Measurements from ENCODE around the gene SOHLH1. TPM values are rescaled to one million over a fixed set of nuclear protein-coding genes. Genes with fewer than 3 reads are reported as not detected.

SOHLH1 gene
- polyA plus RNA-seq, 2 of the 4 experiments (the other 2 are of a cell fraction), result not detected

DNA sequence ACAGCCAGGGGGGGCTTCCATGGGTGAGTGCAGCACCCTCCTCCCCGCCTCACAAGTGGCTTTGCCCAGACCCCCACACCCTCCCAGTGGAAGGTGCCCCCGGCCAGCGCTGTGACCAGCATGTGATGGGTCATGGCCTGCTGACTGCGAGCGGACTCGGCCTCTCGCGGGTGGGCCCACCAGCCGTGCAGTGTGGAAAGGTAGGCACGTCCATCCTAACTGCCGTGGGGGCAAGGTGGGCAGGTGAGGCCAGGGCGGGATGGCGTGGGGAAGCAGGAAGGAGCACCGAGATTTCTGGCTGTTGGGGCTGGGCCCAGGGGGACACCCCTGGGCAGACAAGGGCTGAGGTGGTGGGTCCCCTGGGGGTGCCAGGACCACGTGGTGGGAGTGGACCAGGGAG lies 12.1 kb downstream of the SOHLH1 start:
- ChIA-PET CTCF (no interaction called here), POLR2A (no interaction called here)
- H3K4me1 ChIP-seq, result no peaks in the 10 kb centered on the region
- no peak overlapping the region for H3K27ac ChIP-seq
- ATAC-seq (no peak), DNase-seq (ENCODE audit: low read depth in 1 of 2, low spot score in 1 of 2) (no peak), FAIRE-seq (no peak)
- WGBS (ENCODE audit: missing lambda C conversion rate), result 78% methylated on average over 15 of the region's 15 CpGs
- no peaks in the 10 kb centered on the region for H3K9me3 ChIP-seq
- H3K4me3 ChIP-seq, result no peak overlapping the region
- no peak overlapping the region for H3K4me2 ChIP-seq
- TF ChIP-seq NFE2L2 (conservative IDR thresholded peaks at IDR 0.05; ENCODE audit: low read length), result no peak

DNA sequence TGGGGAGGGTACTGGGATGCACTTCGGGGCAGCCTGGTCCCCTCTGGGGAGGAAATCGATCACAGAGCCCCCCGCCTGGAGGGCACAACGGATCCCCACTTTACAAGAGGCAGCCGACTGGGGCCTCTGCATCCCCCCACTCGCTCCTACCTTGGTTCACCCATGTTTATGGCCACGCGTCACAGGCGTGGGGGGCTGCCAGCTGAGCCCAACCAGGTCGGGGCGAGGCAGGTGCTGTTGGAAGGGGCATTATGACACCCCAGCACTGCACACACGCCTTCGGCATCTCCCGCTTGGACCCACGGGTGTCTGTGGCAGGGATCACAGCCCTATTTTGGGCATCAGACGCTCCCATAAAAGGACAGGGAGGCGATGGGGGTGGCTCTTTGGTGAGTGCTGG lies 14.6 kb downstream of the SOHLH1 start:
- FAIRE-seq (no peak), DNase-seq (ENCODE audit: low read depth in 1 of 2, low spot score in 1 of 2) (no peak), ATAC-seq (no peak)
- 8% methylated on average over 6 of the region's 17 CpGs for WGBS (ENCODE audit: missing lambda C conversion rate)
- Histone ChIP-seq H3K4me1 (0 out of 3 replicates have a peak, but pooled peaks cover 5% of the 10 kb centered on the region), H3K9me3 (no peaks in the 10 kb centered on the region), H3K4me3 (no peak overlapping the region), H3K4me2 (no peak overlapping the region), H3K27ac (no peak overlapping the region)
- CTCF ChIA-PET, result no interaction called here
- TF ChIP-seq, protein P1, sequence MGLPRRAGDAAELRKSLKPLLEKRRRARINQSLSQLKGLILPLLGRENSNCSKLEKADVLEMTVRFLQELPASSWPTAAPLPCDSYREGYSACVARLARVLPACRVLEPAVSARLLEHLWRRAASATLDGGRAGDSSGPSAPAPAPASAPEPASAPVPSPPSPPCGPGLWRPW (IDR thresholded peaks at IDR 0.05), result no peak
- TF ChIP-seq, protein P2, sequence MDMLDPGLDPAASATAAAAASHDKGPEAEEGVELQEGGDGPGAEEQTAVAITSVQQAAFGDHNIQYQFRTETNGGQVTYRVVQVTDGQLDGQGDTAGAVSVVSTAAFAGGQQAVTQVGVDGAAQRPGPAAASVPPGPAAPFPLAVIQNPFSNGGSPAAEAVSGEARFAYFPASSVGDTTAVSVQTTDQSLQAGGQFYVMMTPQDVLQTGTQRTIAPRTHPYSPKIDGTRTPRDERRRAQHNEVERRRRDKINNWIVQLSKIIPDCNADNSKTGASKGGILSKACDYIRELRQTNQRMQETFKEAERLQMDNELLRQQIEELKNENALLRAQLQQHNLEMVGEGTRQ (IDR thresholded peaks at IDR 0.05), result no peak
- TF ChIP-seq JUN (IDR thresholded peaks at IDR 0.05) (no peak), RCOR1 (IDR thresholded peaks at IDR 0.05; ENCODE audit: low read depth, low read length) (no peak), HOXB5 (CRISPR knock-in tag; IDR thresholded peaks at IDR 0.05) (no peak), EHMT2 (IDR thresholded peaks at IDR 0.05; ENCODE audit: low read depth) (no peak), RARB (CRISPR knock-in tag; IDR thresholded peaks at IDR 0.05) (no peak), RNF2 (IDR thresholded peaks at IDR 0.05; ENCODE audit: borderline replicate concordance, low read depth) (no peak), ZFP36 (IDR thresholded peaks at IDR 0.05; ENCODE audit: borderline replicate concordance, partially characterized antibody) (no peak), JUNB (IDR thresholded peaks at IDR 0.05) (no peak), KDM5A (IDR thresholded peaks at IDR 0.05) (no peak), SMC3 (IDR thresholded peaks at IDR 0.05) (no peak)
- TF ChIP-seq, protein P3, sequence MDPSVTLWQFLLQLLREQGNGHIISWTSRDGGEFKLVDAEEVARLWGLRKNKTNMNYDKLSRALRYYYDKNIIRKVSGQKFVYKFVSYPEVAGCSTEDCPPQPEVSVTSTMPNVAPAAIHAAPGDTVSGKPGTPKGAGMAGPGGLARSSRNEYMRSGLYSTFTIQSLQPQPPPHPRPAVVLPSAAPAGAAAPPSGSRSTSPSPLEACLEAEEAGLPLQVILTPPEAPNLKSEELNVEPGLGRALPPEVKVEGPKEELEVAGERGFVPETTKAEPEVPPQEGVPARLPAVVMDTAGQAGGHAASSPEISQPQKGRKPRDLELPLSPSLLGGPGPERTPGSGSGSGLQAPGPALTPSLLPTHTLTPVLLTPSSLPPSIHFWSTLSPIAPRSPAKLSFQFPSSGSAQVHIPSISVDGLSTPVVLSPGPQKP (IDR thresholded peaks at IDR 0.05; ENCODE audit: low read depth, low read length), result no peak
- POLR2A ChIA-PET, result no interaction called here

DNA sequence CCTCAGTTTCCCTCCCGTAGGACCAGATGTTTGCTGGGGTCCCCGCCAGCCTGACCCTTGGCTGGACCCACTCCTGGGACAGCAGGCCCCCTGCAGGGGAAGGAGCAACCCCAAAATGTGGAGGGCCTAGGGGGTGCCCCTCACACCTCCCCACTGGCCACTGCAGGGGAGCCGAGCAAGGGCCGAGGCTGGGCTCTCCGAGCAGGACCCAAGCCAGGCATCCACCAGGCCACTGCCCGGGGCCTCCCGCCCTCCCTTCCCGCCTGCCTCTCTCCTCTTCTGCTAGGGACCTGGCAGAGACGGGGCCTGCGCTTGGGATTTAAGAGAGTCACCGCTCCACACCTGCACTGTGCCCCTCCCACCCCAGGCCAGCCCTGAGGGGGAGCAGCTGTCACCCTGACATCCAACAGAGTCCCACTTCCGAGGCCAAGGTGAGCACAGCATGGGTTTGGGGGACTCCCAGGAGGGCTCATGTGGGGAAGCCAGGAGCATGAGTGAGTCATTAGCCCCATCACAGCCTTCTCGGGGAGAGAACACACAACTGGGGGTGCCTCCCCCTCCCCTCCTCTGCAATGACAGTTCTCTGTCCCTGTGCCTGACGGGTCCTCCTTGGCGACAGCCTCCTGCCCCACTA lies 15.8 kb downstream of the SOHLH1 start:
- FAIRE-seq, result no peak
- DNase-seq (ENCODE audit: low read depth in 1 of 2, low spot score in 1 of 2), result no peak
- CTCF ChIA-PET, result no interaction called here
- no peak overlapping the region for H3K4me2 ChIP-seq
- no peaks in the 10 kb centered on the region for H3K9me3 ChIP-seq
- peak in 1 of 2 experiments; percentile 5; a peak in 1 of 6 replicates for ATAC-seq
- POLR2A ChIA-PET, result no interaction called here
- H3K4me3 ChIP-seq, result no peak overlapping the region
- H3K27ac ChIP-seq, result no peak overlapping the region
- 0 out of 3 replicates have a peak, but pooled peaks cover 5% of the 10 kb centered on the region for H3K4me1 ChIP-seq
- WGBS (ENCODE audit: missing lambda C conversion rate), result 44% methylated on average over 3 of the region's 15 CpGs
- TF ChIP-seq MAZ (IDR thresholded peaks at IDR 0.05; ENCODE audit: borderline replicate concordance, low read depth, low read length), result no peak
- no peak for TF ChIP-seq CBX2 (IDR thresholded peaks at IDR 0.05; ENCODE audit: borderline replicate concordance, low read depth)
- TF ChIP-seq FOSL2 (IDR thresholded peaks at IDR 0.05), result no peak
- no peak for TF ChIP-seq FOSL2 (CRISPR knock-in tag; IDR thresholded peaks at IDR 0.05)
- no peak for TF ChIP-seq RNF2 (IDR thresholded peaks at IDR 0.05; ENCODE audit: borderline replicate concordance, low read depth)
- no peak for TF ChIP-seq FOSB (CRISPR knock-in tag; IDR thresholded peaks at IDR 0.05)
- no peak for TF ChIP-seq BHLHE40 (IDR thresholded peaks at IDR 0.05; ENCODE audit: low read depth, low read length)
- TF ChIP-seq, protein P4, sequence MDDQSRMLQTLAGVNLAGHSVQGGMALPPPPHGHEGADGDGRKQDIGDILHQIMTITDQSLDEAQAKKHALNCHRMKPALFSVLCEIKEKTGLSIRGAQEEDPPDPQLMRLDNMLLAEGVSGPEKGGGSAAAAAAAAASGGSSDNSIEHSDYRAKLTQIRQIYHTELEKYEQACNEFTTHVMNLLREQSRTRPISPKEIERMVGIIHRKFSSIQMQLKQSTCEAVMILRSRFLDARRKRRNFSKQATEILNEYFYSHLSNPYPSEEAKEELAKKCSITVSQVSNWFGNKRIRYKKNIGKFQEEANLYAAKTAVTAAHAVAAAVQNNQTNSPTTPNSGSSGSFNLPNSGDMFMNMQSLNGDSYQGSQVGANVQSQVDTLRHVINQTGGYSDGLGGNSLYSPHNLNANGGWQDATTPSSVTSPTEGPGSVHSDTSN (IDR thresholded peaks at IDR 0.05), result no peak
- no peak for TF ChIP-seq POLR2AphosphoS2 (conservative IDR thresholded peaks at IDR 0.05; ENCODE audit: low read length)
- TF ChIP-seq RARB (CRISPR knock-in tag; IDR thresholded peaks at IDR 0.05), result no peak
- no peak for TF ChIP-seq KDM1A (IDR thresholded peaks at IDR 0.05; ENCODE audit: low read depth)
- TF ChIP-seq, protein P5, sequence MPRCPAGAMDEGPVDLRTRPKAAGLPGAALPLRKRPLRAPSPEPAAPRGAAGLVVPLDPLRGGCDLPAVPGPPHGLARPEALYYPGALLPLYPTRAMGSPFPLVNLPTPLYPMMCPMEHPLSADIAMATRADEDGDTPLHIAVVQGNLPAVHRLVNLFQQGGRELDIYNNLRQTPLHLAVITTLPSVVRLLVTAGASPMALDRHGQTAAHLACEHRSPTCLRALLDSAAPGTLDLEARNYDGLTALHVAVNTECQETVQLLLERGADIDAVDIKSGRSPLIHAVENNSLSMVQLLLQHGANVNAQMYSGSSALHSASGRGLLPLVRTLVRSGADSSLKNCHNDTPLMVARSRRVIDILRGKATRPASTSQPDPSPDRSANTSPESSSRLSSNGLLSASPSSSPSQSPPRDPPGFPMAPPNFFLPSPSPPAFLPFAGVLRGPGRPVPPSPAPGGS (IDR thresholded peaks at IDR 0.05), result no peak
- no peak for TF ChIP-seq CHD2 (IDR thresholded peaks at IDR 0.05; ENCODE audit: low read length, partially characterized antibody)
- TF ChIP-seq JUNB (IDR thresholded peaks at IDR 0.05), result no peak
- no peak for TF ChIP-seq EHF (CRISPR knock-in tag; IDR thresholded peaks at IDR 0.05)
- no peak for TF ChIP-seq MAFK (IDR thresholded peaks at IDR 0.05; ENCODE audit: partially characterized antibody)

Data from A549 (cell line).